ENCODE results near the gene TMEM151B.

- TF ChIP-seq POLR2A (IDR thresholded peaks at IDR 0.05) (no peak), CTCF (IDR thresholded peaks at IDR 0.05) (no peak)
These were observed 28.0 kb downstream of the TMEM151B start for GRCh38 chr6:44298055-44298803.
